Gastrocnemius medialis (tissue), 4 donors: ENCODE data around the gene MOXD1.

Experiments used
- POLR2A ChIP-seq, 2 donors: fragments of 450-650 bp; IDR thresholded peaks; one replicate each; pipeline ENCODE4 v1.6.1; 2017; ENCODE audit warnings: antibody characterized with exemption in 2 of 2, mild to moderate bottlenecking in 2 of 2, moderate library complexity in 2 of 2
- TF ChIP-seq, protein P1 (sequence below), 5 experiments: fragments of 450-650 bp in 3 of 5; fragments of 200-600 bp in 2 of 5; sonication (generic) in 2 of 5; IDR thresholded peaks in 4 of 5; conservative IDR thresholded peaks in 1 of 5; 1 replicate in 4 of 5; 2 replicates in 1 of 5; pipeline ENCODE4 v1.5.1; 2016 to 2019; ENCODE audit warnings: antibody characterized with exemption in 5 of 5, mild to moderate bottlenecking in 3 of 5, moderate library complexity in 3 of 5

DNA sequence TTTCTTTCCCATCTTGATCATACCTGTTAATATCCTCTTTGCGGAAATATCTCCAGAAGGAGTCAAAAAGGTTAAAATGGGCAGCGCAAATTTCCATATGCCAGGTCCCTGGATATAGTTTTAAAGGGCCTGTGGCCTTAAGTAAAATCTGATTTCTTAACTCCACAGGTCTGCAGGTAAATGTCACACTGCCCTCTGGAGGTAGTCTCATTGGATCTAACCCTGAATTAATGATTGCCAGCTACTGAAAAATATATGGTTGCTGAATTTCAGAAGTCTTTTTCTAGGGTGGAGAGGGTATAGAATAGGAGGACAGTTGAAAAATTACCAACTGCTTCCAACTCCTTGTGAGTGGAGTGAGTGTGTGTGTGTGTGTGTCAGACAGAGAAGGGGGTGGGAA lies 8.5 kb downstream of the MOXD1 start:
- no peak for TF ChIP-seq POLR2A (IDR thresholded peaks at IDR 0.05)
- TF ChIP-seq, protein P1, sequence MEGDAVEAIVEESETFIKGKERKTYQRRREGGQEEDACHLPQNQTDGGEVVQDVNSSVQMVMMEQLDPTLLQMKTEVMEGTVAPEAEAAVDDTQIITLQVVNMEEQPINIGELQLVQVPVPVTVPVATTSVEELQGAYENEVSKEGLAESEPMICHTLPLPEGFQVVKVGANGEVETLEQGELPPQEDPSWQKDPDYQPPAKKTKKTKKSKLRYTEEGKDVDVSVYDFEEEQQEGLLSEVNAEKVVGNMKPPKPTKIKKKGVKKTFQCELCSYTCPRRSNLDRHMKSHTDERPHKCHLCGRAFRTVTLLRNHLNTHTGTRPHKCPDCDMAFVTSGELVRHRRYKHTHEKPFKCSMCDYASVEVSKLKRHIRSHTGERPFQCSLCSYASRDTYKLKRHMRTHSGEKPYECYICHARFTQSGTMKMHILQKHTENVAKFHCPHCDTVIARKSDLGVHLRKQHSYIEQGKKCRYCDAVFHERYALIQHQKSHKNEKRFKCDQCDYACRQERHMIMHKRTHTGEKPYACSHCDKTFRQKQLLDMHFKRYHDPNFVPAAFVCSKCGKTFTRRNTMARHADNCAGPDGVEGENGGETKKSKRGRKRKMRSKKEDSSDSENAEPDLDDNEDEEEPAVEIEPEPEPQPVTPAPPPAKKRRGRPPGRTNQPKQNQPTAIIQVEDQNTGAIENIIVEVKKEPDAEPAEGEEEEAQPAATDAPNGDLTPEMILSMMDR (IDR thresholded peaks at IDR 0.05 in 4 of 5, conservative IDR thresholded peaks at IDR 0.05 in 1 of 5), result no peak
